Panc1 (cell line): ENCODE data around the gene LIPN.

ENCODE experiments used
- CTCF ChIP-seq: fragments of 450-650 bp; IDR thresholded peaks from 2 replicates; pipeline ENCODE4 v1.5.1; 2017; ENCODE audit warnings: mild to moderate bottlenecking
- TCF7L2 ChIP-seq: IDR thresholded peaks from 2 replicates; pipeline ENCODE4 v1.6.1; 2011; ENCODE audit warnings: mild to moderate bottlenecking, low read depth, low read length, inconsistent platforms

GRCh38 chr10:88721392-88721791, 38.4 kb upstream of the LIPN start:
- TF ChIP-seq CTCF (no peak), TCF7L2 (no peak)
